ENCODE results near the gene C11orf21. TPM values are rescaled to one million over a fixed set of nuclear protein-coding genes. Genes with fewer than 3 reads are reported as not detected.

Gene C11orf21
- total RNA-seq, 1 experiment from 2014 or later: not detected

GRCh38 chr11:2249189-2249916 is 52.4 kb downstream of the C11orf21 start:
- BruUV-seq (replicated peaks): no TSS peak
- DNase-seq: no peak
- H3K4me3 Mint-ChIP-seq (ENCODE audit: low read depth, unreplicated experiment): no peak overlapping the region
- no peaks in the 10 kb centered on the region for H3K4me1 Mint-ChIP-seq (ENCODE audit: low read depth, unreplicated experiment)
- CTCF ChIA-PET: no interaction called here
- no peaks in the 10 kb centered on the region for H3K9me3 Mint-ChIP-seq (ENCODE audit: low read depth, unreplicated experiment)
- H3K27me3 Mint-ChIP-seq (ENCODE audit: unreplicated experiment): peaks cover 76% of the 10 kb centered on the region
- H3K36me3 Mint-ChIP-seq (ENCODE audit: insufficient read depth, unreplicated experiment): no peaks in the 10 kb centered on the region
- TF ChIP-seq CTCF (IDR thresholded peaks at IDR 0.05; ENCODE audit: unreplicated experiment): no peak
- intact Hi-C loops (cut with micrococcal nuclease; ENCODE audit: unreplicated experiment): no loop called here
- no peak overlapping the region for H3K27ac Mint-ChIP-seq (ENCODE audit: unreplicated experiment)

GRCh38 chr11:2248762-2249161 is 53.0 kb downstream of the C11orf21 start:
- H3K36me3 Mint-ChIP-seq (ENCODE audit: insufficient read depth, unreplicated experiment): no peaks in the 10 kb centered on the region

GRCh38 chr11:2248242-2248641 is 53.5 kb downstream of the C11orf21 start:
- H3K9me3 Mint-ChIP-seq (ENCODE audit: low read depth, unreplicated experiment): no peaks in the 10 kb centered on the region
- CTCF ChIA-PET: interaction anchor here (0.6 kb wide), 1 partner anchor 152 kb away, joined by 6 read pairs; the partner anchor contains the start of gene TSSC4
- peaks cover 81% of the 10 kb centered on the region for H3K27me3 Mint-ChIP-seq (ENCODE audit: unreplicated experiment)
- H3K4me3 Mint-ChIP-seq (ENCODE audit: low read depth, unreplicated experiment): no peak overlapping the region
- no peak overlapping the region for H3K27ac Mint-ChIP-seq (ENCODE audit: unreplicated experiment)
- no peaks in the 10 kb centered on the region for H3K4me1 Mint-ChIP-seq (ENCODE audit: low read depth, unreplicated experiment)
- no peaks in the 10 kb centered on the region for H3K36me3 Mint-ChIP-seq (ENCODE audit: insufficient read depth, unreplicated experiment)
- DNase-seq: no peak
- TF ChIP-seq CTCF (IDR thresholded peaks at IDR 0.05; ENCODE audit: unreplicated experiment): no peak
- intact Hi-C loops (cut with micrococcal nuclease; ENCODE audit: unreplicated experiment): no loop called here
- BruUV-seq (replicated peaks): no TSS peak

More at GRCh38 chr11:2248762-2249161, 53.0 kb downstream of the C11orf21 start:
- no peak overlapping the region for H3K4me3 Mint-ChIP-seq (ENCODE audit: low read depth, unreplicated experiment)
- H3K4me1 Mint-ChIP-seq (ENCODE audit: low read depth, unreplicated experiment): no peaks in the 10 kb centered on the region
- peaks cover 81% of the 10 kb centered on the region for H3K27me3 Mint-ChIP-seq (ENCODE audit: unreplicated experiment)
- no peak overlapping the region for H3K27ac Mint-ChIP-seq (ENCODE audit: unreplicated experiment)
- no peaks in the 10 kb centered on the region for H3K9me3 Mint-ChIP-seq (ENCODE audit: low read depth, unreplicated experiment)
- CTCF ChIA-PET: no interaction called here
- no TSS peak for BruUV-seq (replicated peaks)
- DNase-seq: no peak
- intact Hi-C loops (cut with micrococcal nuclease; ENCODE audit: unreplicated experiment): no loop called here
- TF ChIP-seq CTCF (IDR thresholded peaks at IDR 0.05; ENCODE audit: unreplicated experiment): no peak

GRCh38 chr11:2247496-2247895 is 54.2 kb downstream of the C11orf21 start:
- no peaks in the 10 kb centered on the region for H3K4me1 Mint-ChIP-seq (ENCODE audit: low read depth, unreplicated experiment)
- no peak overlapping the region for H3K4me3 Mint-ChIP-seq (ENCODE audit: low read depth, unreplicated experiment)
- BruUV-seq (replicated peaks): no TSS peak
- H3K9me3 Mint-ChIP-seq (ENCODE audit: low read depth, unreplicated experiment): no peaks in the 10 kb centered on the region
- DNase-seq: no peak
- intact Hi-C loops (cut with micrococcal nuclease; ENCODE audit: unreplicated experiment): no loop called here
- no peak overlapping the region for H3K27ac Mint-ChIP-seq (ENCODE audit: unreplicated experiment)
- no peaks in the 10 kb centered on the region for H3K36me3 Mint-ChIP-seq (ENCODE audit: insufficient read depth, unreplicated experiment)
- CTCF ChIA-PET: interaction anchor here (0.6 kb wide), 1 partner anchor 153 kb away, joined by 6 read pairs; the partner anchor contains the start of gene TSSC4
- H3K27me3 Mint-ChIP-seq (ENCODE audit: unreplicated experiment): peaks cover 81% of the 10 kb centered on the region
- TF ChIP-seq CTCF (IDR thresholded peaks at IDR 0.05; ENCODE audit: unreplicated experiment): no peak

Other genes with a start within 250 kb of the C11orf21 start
- 0.37 and 0.45 TPM in 2 replicates for gene IGF2, start 162.5 kb downstream of the C11orf21 start, total RNA-seq (2022)
- gene INS, start 140.7 kb downstream of the C11orf21 start, total RNA-seq (2022): not detected in 2 replicates
- not detected in 2 replicates for gene TH, start 130.1 kb downstream of the C11orf21 start, total RNA-seq (2022)
- not detected in 2 replicates for gene ASCL2, start 31.3 kb downstream of the C11orf21 start, total RNA-seq (2022)
- not detected in 2 replicates for gene TSPAN32, start 95 bp upstream of the C11orf21 start, total RNA-seq (2022)
- gene CD81, start 75.4 kb upstream of the C11orf21 start, total RNA-seq (2022): 283 and 310 TPM in 2 replicates
- 49.4 and 51.9 TPM in 2 replicates for gene TSSC4, start 98.8 kb upstream of the C11orf21 start, total RNA-seq (2022)
- not detected in 2 replicates for gene TRPM5, start 142.6 kb upstream of the C11orf21 start, total RNA-seq (2022)
- gene KCNQ1, start 143.1 kb upstream of the C11orf21 start, total RNA-seq (2022): 7.4 and 9.2 TPM in 2 replicates